Measurements from ENCODE around the gene CNTN4. TPM values are rescaled to one million over a fixed set of nuclear protein-coding genes. Genes with fewer than 3 reads are reported as not detected.

The CNTN4 gene
- total RNA-seq, 1 experiment from 2014 or later: 51.3 TPM

- DNase-seq: no peak
- no peak overlapping the region for H3K4me3 Mint-ChIP-seq (ENCODE audit: unreplicated experiment)
- ChIA-PET CTCF (no interaction called here), POLR2A (no interaction called here)
- H3K27me3 ChIP-seq (replicated peaks; ENCODE audit: control insufficient read depth, insufficient read depth, low read length): no peaks in the 10 kb centered on the region
- TF ChIP-seq CTCF (IDR thresholded peaks at IDR 0.05; ENCODE audit: insufficient read depth in 1 of 2, low read depth in 1 of 2, low read length in 1 of 2, severe bottlenecking in 1 of 2, unreplicated experiment in 1 of 2): no peak
- H3K27ac Mint-ChIP-seq (ENCODE audit: unreplicated experiment): no peak overlapping the region
- H3K36me3 Mint-ChIP-seq (ENCODE audit: insufficient read depth, unreplicated experiment): no peaks in the 10 kb centered on the region
- H3K4me1 Mint-ChIP-seq (ENCODE audit: low read depth, unreplicated experiment): no peaks in the 10 kb centered on the region
- no peaks in the 10 kb centered on the region for H3K9me3 ChIP-seq
- H3K27me3 Mint-ChIP-seq (ENCODE audit: insufficient read depth, unreplicated experiment): no peaks in the 10 kb centered on the region
- BruUV-seq (replicated peaks): no TSS peak
- no peaks in the 10 kb centered on the region for H3K36me3 ChIP-seq (ENCODE audit: control insufficient read depth, insufficient read depth, low read length)
- H3K9me3 Mint-ChIP-seq (ENCODE audit: unreplicated experiment): no peaks in the 10 kb centered on the region
- H3K4me3 ChIP-seq (ENCODE audit: low read depth, low read length): no peak overlapping the region
- no peaks in the 10 kb centered on the region for H3K4me1 ChIP-seq
- intact Hi-C loops (cut with micrococcal nuclease; ENCODE audit: unreplicated experiment): no loop called here
Observed at GRCh38 chr3:2356298-2356950, 257.8 kb downstream of the CNTN4 start.

GRCh38 chr3:2360815-2361214 lies 262.1 kb downstream of the CNTN4 start:
- intact Hi-C loops (cut with micrococcal nuclease; ENCODE audit: unreplicated experiment): no loop called here
- BruUV-seq (replicated peaks): no TSS peak
- no peak overlapping the region for H3K4me3 ChIP-seq (ENCODE audit: low read depth, low read length)
- ChIA-PET POLR2A (no interaction called here), CTCF (no interaction called here)
- TF ChIP-seq CTCF (IDR thresholded peaks at IDR 0.05; ENCODE audit: insufficient read depth in 1 of 2, low read depth in 1 of 2, low read length in 1 of 2, severe bottlenecking in 1 of 2, unreplicated experiment in 1 of 2): no peak
- no peaks in the 10 kb centered on the region for H3K36me3 ChIP-seq (ENCODE audit: control insufficient read depth, insufficient read depth, low read length)
- H3K27me3 ChIP-seq (replicated peaks; ENCODE audit: control insufficient read depth, insufficient read depth, low read length): no peaks in the 10 kb centered on the region
- H3K4me1 Mint-ChIP-seq (ENCODE audit: low read depth, unreplicated experiment): no peaks in the 10 kb centered on the region
- DNase-seq: no peak
- H3K27ac Mint-ChIP-seq (ENCODE audit: unreplicated experiment): no peak overlapping the region
- H3K9me3 ChIP-seq: no peaks in the 10 kb centered on the region
- no peaks in the 10 kb centered on the region for H3K36me3 Mint-ChIP-seq (ENCODE audit: insufficient read depth, unreplicated experiment)
- no peaks in the 10 kb centered on the region for H3K9me3 Mint-ChIP-seq (ENCODE audit: unreplicated experiment)
- no peaks in the 10 kb centered on the region for H3K4me1 ChIP-seq
- H3K27me3 Mint-ChIP-seq (ENCODE audit: insufficient read depth, unreplicated experiment): no peaks in the 10 kb centered on the region
- no peak overlapping the region for H3K4me3 Mint-ChIP-seq (ENCODE audit: unreplicated experiment)

- CTCF ChIA-PET: no interaction called here
Observed at GRCh38 chr3:2362122-2362521, 263.5 kb downstream of the CNTN4 start.

More at GRCh38 chr3:2362122-2362521, 263.5 kb downstream of the CNTN4 start:
- intact Hi-C loops (cut with micrococcal nuclease; ENCODE audit: unreplicated experiment): no loop called here
- POLR2A ChIA-PET: no interaction called here
- Mint-ChIP-seq H3K36me3 (ENCODE audit: insufficient read depth, unreplicated experiment) (no peaks in the 10 kb centered on the region), H3K4me3 (ENCODE audit: unreplicated experiment) (no peak overlapping the region), H3K27me3 (ENCODE audit: insufficient read depth, unreplicated experiment) (no peaks in the 10 kb centered on the region), H3K27ac (ENCODE audit: unreplicated experiment) (no peak overlapping the region), H3K4me1 (ENCODE audit: low read depth, unreplicated experiment) (no peaks in the 10 kb centered on the region), H3K9me3 (ENCODE audit: unreplicated experiment) (no peaks in the 10 kb centered on the region)
- no peak for DNase-seq
- H3K36me3 ChIP-seq (ENCODE audit: control insufficient read depth, insufficient read depth, low read length): no peaks in the 10 kb centered on the region
- TF ChIP-seq CTCF (IDR thresholded peaks at IDR 0.05; ENCODE audit: insufficient read depth in 1 of 2, low read depth in 1 of 2, low read length in 1 of 2, severe bottlenecking in 1 of 2, unreplicated experiment in 1 of 2): no peak
- H3K27me3 ChIP-seq (replicated peaks; ENCODE audit: control insufficient read depth, insufficient read depth, low read length): no peaks in the 10 kb centered on the region
- H3K9me3 ChIP-seq: no peaks in the 10 kb centered on the region
- no TSS peak for BruUV-seq (replicated peaks)
- no peak overlapping the region for H3K4me3 ChIP-seq (ENCODE audit: low read depth, low read length)
- H3K4me1 ChIP-seq: no peaks in the 10 kb centered on the region
